ENCODE measurements around the gene BCL2L1. TPM values are rescaled to one million over a fixed set of nuclear protein-coding genes. Genes with fewer than 3 reads are reported as not detected.
"Not testable (repeated sequence)": the region's sequence is repeated elsewhere in the genome, so short reads cannot be mapped to it uniquely, and the experiment has no call there.

The BCL2L1 gene
- total RNA-seq, 2 experiments from 2014 or later, result 57.1 to 58.8 TPM

DNA sequence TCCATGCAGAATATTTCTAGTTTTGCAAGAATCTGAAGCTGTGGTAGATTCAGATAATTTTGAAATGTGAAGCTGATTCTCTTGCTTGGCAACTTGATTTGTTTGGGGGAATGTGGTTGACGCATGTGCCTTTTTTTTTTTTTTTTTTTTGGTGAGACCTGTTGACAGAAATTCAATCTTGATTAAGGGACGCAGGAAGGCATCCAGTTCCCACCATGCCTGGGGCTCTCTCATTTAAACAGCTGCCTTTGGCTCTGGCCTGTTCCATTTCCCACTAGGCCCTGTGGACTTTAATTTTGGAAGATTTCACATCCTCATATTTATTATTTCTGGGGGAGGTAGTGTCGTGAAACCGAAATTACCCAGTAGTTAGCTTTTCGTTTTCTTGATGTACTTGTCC is 25.0 kb upstream of the BCL2L1 start:
- DNase-seq, result no peak

DNA sequence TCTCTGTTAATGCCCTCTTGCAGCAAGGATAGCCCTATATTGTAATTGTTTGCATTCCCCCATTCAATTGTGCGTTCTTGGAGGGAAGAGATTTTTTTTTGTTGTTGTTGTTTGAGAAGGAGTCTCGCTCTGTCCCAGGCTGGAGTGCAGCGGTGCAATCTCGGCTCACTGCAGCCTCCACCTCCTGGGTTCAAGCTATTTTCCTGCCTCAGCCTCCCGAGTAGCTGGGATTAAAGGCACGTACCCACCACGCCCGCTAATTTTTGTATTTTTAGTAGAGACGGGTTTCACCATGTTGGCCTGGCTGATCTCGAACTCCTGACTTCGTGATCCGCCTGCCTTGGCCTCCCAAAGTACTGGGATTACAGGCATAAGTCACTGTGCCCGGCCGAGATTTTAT is 24.4 kb upstream of the BCL2L1 start:
- DNase-seq, H3K4me3 Mint-ChIP-seq, H3K9me3 Mint-ChIP-seq, POLR2A ChIA-PET, H3K27me3 Mint-ChIP-seq: not testable (repeated sequence)
- H3K4me1 Mint-ChIP-seq, result peaks cover 32% of the 10 kb centered on the region
- CTCF ChIA-PET, result interaction anchor here (1.0 to 2.2 kb wide), 2 partner anchors 11 to 23 kb away, joined by 3 to 7 read pairs; no protein-coding TSS in a partner anchor
- H3K27ac Mint-ChIP-seq, result peak overlapping the region; percentile 39
- peaks cover 50% of the 10 kb centered on the region for H3K36me3 Mint-ChIP-seq (ENCODE audit: low read depth)

More for the DNA sequence above, 25.0 kb upstream of the BCL2L1 start:
- no peak overlapping the region for H3K27ac Mint-ChIP-seq
- no peaks in the 10 kb centered on the region for H3K27me3 Mint-ChIP-seq
- H3K4me3 Mint-ChIP-seq, result no peak overlapping the region
- peaks cover 30% of the 10 kb centered on the region for H3K4me1 Mint-ChIP-seq
- peaks cover 47% of the 10 kb centered on the region for H3K36me3 Mint-ChIP-seq (ENCODE audit: low read depth)
- H3K9me3 Mint-ChIP-seq, result no peaks in the 10 kb centered on the region
- ChIA-PET POLR2A (no interaction called here), CTCF (interaction anchor here (2.2 kb wide), 1 partner anchor 24 kb away, joined by 7 read pairs; no protein-coding TSS in a partner anchor)

DNA sequence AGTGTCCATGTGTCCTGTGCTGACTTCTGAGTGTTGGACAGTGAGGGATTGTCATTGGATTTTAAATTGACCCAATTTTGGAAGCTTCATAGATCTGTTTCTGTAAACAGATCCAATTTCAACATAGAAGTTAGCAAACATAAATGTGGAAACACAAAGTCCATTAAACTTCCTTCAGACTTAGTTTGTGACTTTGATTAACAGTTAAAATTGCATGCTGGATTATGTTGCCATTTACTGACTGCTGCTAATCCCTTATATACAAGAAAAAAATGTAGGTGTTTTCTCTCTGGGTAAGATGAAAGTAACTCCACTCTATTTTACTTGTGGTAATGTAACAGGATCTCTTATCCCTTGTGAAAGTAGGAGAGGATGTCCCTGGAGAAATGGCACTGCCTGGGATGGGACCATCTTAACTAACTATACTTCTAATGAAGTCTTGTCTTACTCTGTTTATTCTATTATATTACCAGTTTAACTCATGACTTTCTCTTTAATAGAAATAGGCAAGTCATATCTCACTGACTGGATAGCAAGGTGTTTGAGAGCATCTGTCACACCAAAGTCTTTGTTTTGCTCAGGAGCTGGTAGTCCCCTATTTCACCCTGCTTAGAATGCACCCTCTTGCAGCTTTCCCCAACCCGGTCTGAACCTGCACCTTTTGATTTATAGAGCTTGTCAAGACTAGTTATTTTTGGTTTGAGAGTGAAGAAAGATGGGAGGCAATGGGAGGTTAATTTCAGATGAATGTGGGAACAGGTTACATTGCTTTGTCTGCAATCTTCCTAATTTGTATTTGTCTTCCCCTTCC is 23.6 kb upstream of the BCL2L1 start:
- ChIA-PET POLR2A (no interaction called here), CTCF (interaction anchor here (1.0 to 2.2 kb wide), 3 partner anchors 12 to 64 kb away, joined by 3 to 7 read pairs (median 3); no protein-coding TSS in a partner anchor)
- H3K9me3 Mint-ChIP-seq, result no peaks in the 10 kb centered on the region
- no peaks in the 10 kb centered on the region for H3K27me3 Mint-ChIP-seq
- H3K36me3 Mint-ChIP-seq (ENCODE audit: low read depth), result peaks cover 49% of the 10 kb centered on the region
- H3K4me1 Mint-ChIP-seq, result peaks cover 36% of the 10 kb centered on the region
- peak overlapping the region; percentile 25 for H3K27ac Mint-ChIP-seq
- no peak for DNase-seq
- no peak overlapping the region for H3K4me3 Mint-ChIP-seq

DNA sequence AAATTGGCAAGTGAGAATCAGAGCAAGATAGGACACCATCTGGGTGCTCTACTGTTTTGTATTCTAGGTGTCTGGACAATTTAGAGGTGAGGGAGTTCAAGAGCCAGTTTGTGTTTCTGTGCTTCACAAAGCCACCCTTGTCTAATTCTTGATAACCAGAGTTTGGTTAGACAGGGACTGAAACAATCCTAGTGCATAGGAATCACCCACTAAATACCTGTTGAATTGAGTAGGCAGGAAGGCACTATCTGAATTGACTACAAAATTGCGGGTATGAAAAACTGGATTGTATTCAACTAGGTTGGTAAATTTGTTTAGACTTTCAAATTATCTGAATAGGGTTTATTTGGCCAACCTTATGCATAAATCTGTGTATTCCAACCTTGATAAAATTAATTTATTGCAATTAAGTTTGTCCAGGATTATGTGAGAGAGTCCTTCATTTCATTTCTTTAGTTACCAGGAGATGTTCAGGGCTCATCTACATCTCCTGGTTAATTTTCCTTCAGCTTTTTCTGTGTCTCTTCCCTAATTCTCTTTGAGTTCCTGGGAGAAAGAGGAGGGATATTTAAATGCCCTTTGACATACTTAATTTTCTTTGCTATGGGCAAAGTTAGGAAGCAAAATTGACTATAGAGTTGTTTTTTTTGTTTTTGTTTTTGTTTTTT is 18.1 kb upstream of the BCL2L1 start:
- no peaks in the 10 kb centered on the region for H3K27me3 Mint-ChIP-seq
- peaks cover 18% of the 10 kb centered on the region for H3K36me3 Mint-ChIP-seq (ENCODE audit: low read depth)
- no peaks in the 10 kb centered on the region for H3K9me3 Mint-ChIP-seq
- no peak overlapping the region for H3K27ac Mint-ChIP-seq
- DNase-seq, result no peak
- ChIA-PET CTCF (interaction anchor here (0.5 to 10.0 kb wide), 3 partner anchors 17 to 46 kb away, joined by 3 to 69 read pairs (median 3); partner anchors contain the start of gene BCL2L1), POLR2A (no interaction called here)
- H3K4me3 Mint-ChIP-seq, result no peak overlapping the region
- peaks cover 12% of the 10 kb centered on the region for H3K4me1 Mint-ChIP-seq

DNA sequence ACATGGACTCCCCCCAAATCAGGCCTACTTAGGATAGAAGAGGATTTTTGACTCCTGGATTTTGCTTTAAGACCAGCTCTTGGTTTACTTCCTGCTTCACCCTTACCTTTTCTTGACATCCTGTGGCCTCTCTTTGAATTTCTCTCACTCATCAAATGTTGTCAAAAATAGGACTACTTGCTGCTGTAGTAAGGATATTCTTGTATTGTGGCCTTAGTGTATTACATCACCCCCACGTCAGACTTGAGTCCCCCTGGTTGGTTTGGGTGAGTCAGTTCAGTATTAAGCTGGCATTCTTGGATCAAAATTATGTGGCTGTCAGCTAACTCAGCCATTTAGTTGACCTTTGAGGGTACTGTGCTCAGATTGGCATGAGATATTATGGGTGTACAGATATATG is 17.5 kb upstream of the BCL2L1 start:
- H3K4me3 Mint-ChIP-seq, result no peak overlapping the region
- H3K4me1 Mint-ChIP-seq, result peaks cover 10% of the 10 kb centered on the region
- DNase-seq, result peak; percentile 37
- H3K9me3 Mint-ChIP-seq, result no peaks in the 10 kb centered on the region
- H3K27ac Mint-ChIP-seq, result no peak overlapping the region
- H3K36me3 Mint-ChIP-seq (ENCODE audit: low read depth), result peaks cover 14% of the 10 kb centered on the region
- no peaks in the 10 kb centered on the region for H3K27me3 Mint-ChIP-seq
- ChIA-PET CTCF (interaction anchor here (1.2 to 10.0 kb wide), 3 partner anchors 17 to 78 kb away, joined by 3 to 69 read pairs (median 8); partner anchors contain the start of gene BCL2L1), POLR2A (no interaction called here)

DNA sequence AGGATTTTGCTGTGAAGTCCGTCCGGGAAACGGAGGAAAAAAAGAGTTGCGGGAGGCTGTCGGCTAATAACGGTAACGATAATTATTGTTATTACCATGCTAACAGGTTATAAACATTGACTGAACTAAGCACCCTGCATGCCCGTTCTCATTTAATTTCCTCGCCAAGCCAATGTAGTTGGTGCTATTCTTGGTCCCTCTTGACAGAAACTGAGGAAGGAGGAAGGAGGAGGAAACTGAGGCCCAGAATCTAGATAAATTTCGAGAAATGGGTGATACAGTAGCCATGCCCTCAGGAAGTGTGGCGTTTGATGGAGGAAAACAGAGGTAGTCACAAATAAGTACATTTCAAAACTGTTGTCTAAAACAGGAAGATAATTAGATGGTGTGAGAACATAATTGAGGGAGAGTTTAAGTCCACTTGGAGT is 16.9 kb upstream of the BCL2L1 start:
- Mint-ChIP-seq H3K4me3 (no peak overlapping the region), H3K4me1 (peaks cover 10% of the 10 kb centered on the region), H3K36me3 (ENCODE audit: low read depth) (peaks cover 11% of the 10 kb centered on the region), H3K27me3 (peaks cover 3% of the 10 kb centered on the region), H3K27ac (no peak overlapping the region), H3K9me3 (no peaks in the 10 kb centered on the region)
- ChIA-PET POLR2A (no interaction called here), CTCF (interaction anchor here (1.2 to 10.0 kb wide), 3 partner anchors 16 to 78 kb away, joined by 3 to 69 read pairs (median 8); partner anchors contain the start of gene BCL2L1)
- DNase-seq, result no peak

DNA sequence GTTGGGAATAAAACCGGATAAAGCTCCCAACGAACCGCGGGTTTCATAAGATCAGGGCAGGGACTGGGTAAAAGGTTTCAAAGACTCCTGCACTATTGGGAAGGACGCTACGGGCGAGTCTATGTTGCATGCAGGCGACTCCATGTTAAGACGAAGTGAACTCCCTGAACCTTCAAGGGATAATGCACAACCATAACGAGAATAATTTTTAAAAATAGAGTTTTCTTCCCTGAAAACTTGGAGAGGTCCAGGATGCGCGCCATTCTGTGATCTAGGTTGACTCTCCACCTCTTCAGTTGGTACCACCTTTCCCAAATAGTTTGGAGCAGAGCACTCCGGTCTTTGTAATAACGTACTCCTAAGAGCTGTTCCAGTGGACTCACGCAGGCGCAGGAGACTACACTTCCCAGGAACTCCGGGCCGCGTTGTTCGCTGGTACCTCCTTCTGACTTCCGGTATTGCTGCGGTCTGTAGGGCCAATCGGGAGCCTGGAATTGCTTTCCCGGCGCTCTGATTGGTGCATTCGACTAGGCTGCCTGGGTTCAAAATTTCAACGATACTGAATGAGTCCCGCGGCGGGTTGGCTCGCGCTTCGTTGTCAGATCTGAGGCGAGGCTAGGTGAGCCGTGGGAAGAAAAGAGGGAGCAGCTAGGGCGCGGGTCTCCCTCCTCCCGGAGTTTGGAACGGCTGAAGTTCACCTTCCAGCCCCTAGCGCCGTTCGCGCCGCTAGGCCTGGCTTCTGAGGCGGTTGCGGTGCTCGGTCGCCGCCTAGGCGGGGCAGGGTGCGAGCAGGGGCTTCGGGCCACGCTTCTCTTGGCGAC is 16.3 kb upstream of the BCL2L1 start, which contains the start of gene TPX2:
TSS of gene TPX2 (plus strand) at position 562 of the 821 bp plus-strand sequence. CDS start 18,187 bp downstream, outside the sequence.
- peaks cover 7% of the 10 kb centered on the region for H3K36me3 Mint-ChIP-seq (ENCODE audit: low read depth)
- peak; percentile 89 for DNase-seq
- CTCF ChIA-PET, result interaction anchor here (0.6 to 10.0 kb wide), 6 partner anchors 9 to 126 kb away, joined by 3 to 69 read pairs (median 5); partner anchors contain the start of gene BCL2L1

DNA sequence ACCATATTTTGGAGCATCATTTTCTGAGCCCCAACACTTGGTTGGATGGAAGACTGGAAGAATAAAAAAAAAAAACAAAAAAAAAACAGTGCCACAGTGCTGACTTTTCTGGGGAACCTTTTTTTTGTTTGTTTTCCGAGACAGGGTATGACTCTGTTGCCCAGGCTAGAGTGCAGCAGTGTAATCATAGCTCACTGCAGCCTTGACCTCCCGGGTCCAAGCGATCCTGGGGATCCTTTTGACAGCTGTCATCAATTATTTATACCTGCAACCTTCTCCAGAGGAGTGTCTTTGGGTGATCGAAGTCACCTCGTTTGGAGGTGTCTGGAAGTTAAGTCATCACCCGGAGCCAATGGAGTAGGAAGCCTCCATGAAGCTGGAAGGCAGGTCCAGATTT is 8.7 kb upstream of the BCL2L1 start:
- Mint-ChIP-seq H3K4me1 (no peaks in the 10 kb centered on the region), H3K4me3 (no peak overlapping the region), H3K27ac (no peak overlapping the region), H3K27me3 (peaks cover 15% of the 10 kb centered on the region), H3K9me3 (no peaks in the 10 kb centered on the region), H3K36me3 (ENCODE audit: low read depth) (no peaks in the 10 kb centered on the region)
- POLR2A ChIA-PET, result no interaction called here
- CTCF ChIA-PET, result interaction anchor here (10.0 kb wide), 1 partner anchor 8 kb away, joined by 69 read pairs; the partner anchor contains the start of gene BCL2L1
- no peak for DNase-seq

More for the DNA sequence above, 16.3 kb upstream of the BCL2L1 start, which contains the start of gene TPX2:
- no peak within 1 kb of the TSS for H3K4me3 Mint-ChIP-seq
- H3K9me3 Mint-ChIP-seq, result no peaks in the 10 kb centered on the region
- H3K27ac Mint-ChIP-seq, result no peak within 1 kb of the TSS
- peaks cover 7% of the 10 kb centered on the region for H3K27me3 Mint-ChIP-seq
- H3K4me1 Mint-ChIP-seq, result peaks cover 10% of the 10 kb centered on the region
- POLR2A ChIA-PET, result interaction anchor here (0.7 kb wide), 1 partner anchor 51 kb away, joined by 3 read pairs; no protein-coding TSS in a partner anchor

DNA sequence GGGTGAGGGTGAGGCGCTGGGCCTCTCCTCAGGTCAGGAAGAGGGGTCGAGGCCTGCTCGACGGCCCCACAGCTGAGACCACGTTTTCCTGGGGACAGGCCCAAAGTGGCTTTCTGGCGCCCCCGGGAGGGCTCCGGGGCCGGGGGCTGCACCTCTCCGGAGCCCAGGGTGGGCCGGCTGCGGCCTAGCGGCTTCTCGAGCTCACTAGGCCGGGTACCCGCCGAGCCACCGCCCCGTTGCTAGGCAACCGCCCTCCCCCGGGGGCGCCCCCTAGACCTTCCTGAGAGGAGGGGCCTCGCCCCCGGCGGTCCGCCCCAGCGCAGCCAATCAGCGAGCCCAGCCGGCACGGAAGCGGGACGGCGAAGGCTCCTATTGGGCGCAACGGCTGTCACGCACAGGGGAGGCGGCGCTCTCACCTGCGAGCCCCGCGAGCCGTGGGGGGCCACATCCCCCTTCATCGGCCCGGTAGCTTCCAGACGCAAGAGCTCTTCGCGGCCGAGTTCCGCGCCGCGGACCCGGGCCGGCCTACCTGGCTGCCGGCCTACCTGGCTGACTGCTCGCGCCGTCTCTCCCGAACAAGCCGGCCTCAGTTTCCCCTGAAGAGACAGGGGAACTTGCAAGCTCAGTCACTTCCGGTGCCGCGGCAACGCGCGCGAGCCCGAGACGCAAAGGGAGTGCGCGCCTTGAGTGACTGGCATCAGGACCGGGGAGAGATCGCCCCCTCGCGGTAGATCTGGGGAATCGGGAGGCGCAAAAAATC is 831 bp upstream of the BCL2L1 start:
- ChIA-PET POLR2A (interaction anchor here (0.7 to 2.2 kb wide), 4 partner anchors 48 to 102 kb away, joined by 3 to 25 read pairs (median 3); no protein-coding TSS in a partner anchor), CTCF (interaction anchor here (0.6 to 6.8 kb wide), 49 partner anchors 10 to 185 kb away, joined by 3 to 219 read pairs (median 5); partner anchors contain the start of genes ID1 and TPX2)
- Mint-ChIP-seq H3K36me3 (ENCODE audit: low read depth) (peaks cover 37% of the 10 kb centered on the region), H3K4me1 (peaks cover 28% of the 10 kb centered on the region), H3K9me3 (no peaks in the 10 kb centered on the region), H3K27ac (peak overlapping the region; percentile 98), H3K4me3 (peak overlapping the region; percentile 85), H3K27me3 (no peaks in the 10 kb centered on the region)
- peak; percentile 97 for DNase-seq

DNA sequence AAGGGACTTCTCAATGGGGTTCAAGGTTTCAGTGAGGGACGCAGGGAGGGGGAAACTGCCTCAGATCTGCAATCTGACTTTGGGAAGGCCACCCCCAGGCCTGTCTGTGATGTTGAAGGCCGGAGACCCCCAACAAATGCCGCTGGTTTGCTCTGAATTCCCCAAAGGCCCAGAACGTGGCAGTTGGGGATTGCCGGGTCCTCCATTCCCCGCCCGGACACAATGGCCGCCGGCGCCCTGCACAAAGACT is 326 bp upstream of the BCL2L1 start:
- ChIA-PET POLR2A (interaction anchor here (0.7 to 2.2 kb wide), 3 partner anchors 61 to 102 kb away, joined by 3 to 25 read pairs (median 3); no protein-coding TSS in a partner anchor), CTCF (interaction anchor here (0.8 to 6.8 kb wide), 22 partner anchors 10 to 168 kb away, joined by 3 to 219 read pairs (median 12); partner anchors contain the start of genes ID1 and TPX2)
- H3K4me1 Mint-ChIP-seq, result peaks cover 31% of the 10 kb centered on the region
- no peak for DNase-seq
- no peaks in the 10 kb centered on the region for H3K27me3 Mint-ChIP-seq
- no peaks in the 10 kb centered on the region for H3K9me3 Mint-ChIP-seq
- peak overlapping the region; percentile 98 for H3K27ac Mint-ChIP-seq
- peaks cover 39% of the 10 kb centered on the region for H3K36me3 Mint-ChIP-seq (ENCODE audit: low read depth)
- peak overlapping the region; percentile 85 for H3K4me3 Mint-ChIP-seq

DNA sequence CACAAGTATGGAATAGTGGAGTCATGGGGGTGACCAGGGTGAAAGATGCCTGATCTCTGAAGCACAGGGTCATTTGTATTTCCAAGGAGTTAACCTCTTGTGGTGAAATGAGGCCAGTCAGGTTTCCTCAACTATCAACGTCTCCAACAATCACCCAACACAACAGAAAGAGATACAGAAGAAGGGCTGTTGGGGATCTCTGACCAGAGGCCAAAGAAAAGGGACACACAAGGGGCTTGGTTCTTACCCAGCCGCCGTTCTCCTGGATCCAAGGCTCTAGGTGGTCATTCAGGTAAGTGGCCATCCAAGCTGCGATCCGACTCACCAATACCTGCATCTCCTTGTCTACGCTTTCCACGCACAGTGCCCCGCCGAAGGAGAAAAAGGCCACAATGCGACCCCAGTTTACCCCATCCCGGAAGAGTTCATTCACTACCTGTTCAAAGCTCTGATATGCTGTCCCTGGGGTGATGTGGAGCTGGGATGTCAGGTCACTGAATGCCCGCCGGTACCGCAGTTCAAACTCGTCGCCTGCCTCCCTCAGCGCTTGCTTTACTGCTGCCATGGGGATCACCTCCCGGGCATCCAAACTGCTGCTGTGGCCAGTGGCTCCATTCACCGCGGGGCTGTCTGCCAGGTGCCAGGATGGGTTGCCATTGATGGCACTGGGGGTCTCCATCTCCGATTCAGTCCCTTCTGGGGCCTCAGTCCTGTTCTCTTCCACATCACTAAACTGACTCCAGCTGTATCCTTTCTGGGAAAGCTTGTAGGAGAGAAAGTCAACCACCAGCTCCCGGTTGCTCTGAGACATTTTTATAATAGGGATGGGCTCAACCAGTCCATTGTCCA is 1.0 kb downstream of the BCL2L1 start:
- Mint-ChIP-seq H3K36me3 (ENCODE audit: low read depth) (peaks cover 52% of the 10 kb centered on the region), H3K27me3 (no peaks in the 10 kb centered on the region), H3K9me3 (no peaks in the 10 kb centered on the region), H3K4me3 (peak overlapping the region; percentile 85), H3K4me1 (peaks cover 44% of the 10 kb centered on the region), H3K27ac (peak overlapping the region; percentile 98)
- CTCF ChIA-PET, result interaction anchor here (1.4 to 6.8 kb wide), 7 partner anchors 8 to 109 kb away, joined by 3 to 219 read pairs (median 58); partner anchors contain the start of gene TPX2
- POLR2A ChIA-PET, result no interaction called here
- DNase-seq, result no peak

Data from activated CD4-positive, alpha-beta T cell treated with anti-CD3 and anti-CD28 coated beads, Interleukin-2, amount 10 ng/mL, durations not matched to agents 7 days and 5 days (primary cell).